Mucosa of descending colon (tissue), 3 donors: ENCODE data around the gene UBQLN1. TPM values are rescaled to one million over a fixed set of nuclear protein-coding genes. Genes with fewer than 3 reads are reported as not detected.

ENCODE experiments used
- ATAC-seq: fragments of 200-7000 bp; cut with Tn5 transposase; one replicate; pipeline ENCODE4 v1.9.1; 2020; ENCODE audit warnings: mild to moderate bottlenecking, moderate library complexity
- DNase-seq, 3 donors: peaks; one replicate each; pipeline ENCODE4 v3.0.0-alpha.2; 2020
- H3K36me3 ChIP-seq: fragments of 200-600 bp; one replicate; pipeline ENCODE4 v1.8.0; 2021; ENCODE audit warnings: low read depth, mild to moderate bottlenecking
- H3K4me1 ChIP-seq: fragments of 200-600 bp; one replicate; pipeline ENCODE4 v1.8.0; 2021; ENCODE audit warnings: low read depth, mild to moderate bottlenecking
- H3K4me3 ChIP-seq: fragments of 200-600 bp; one replicate; pipeline ENCODE4 v1.8.0; 2021; ENCODE audit warnings: mild to moderate bottlenecking
- H3K9me3 ChIP-seq: fragments of 200-600 bp; one replicate; pipeline ENCODE4 v1.8.0; 2021; ENCODE audit warnings: mild to moderate bottlenecking
- intact Hi-C, 2 donors: fragments of 100-400 bp; cut with DNase I in 1 of 2; cut with micrococcal nuclease in 1 of 2; formaldehyde crosslinking; loops; one replicate each; pipeline versions ENCODE4 v1.11.0 to v1.11.1; 2022; cut with DNase I, micrococcal nuclease
- total RNA-seq, 3 donors: library from RNA; stranded (reverse); fragmentation: NEBNext Ultra II Directional in 2 of 3; extraction: Animal tissue kit (Norgen Biotek cat#: 25700) in 2 of 3; gene quantifications; one replicate each; pipeline versions ENCODE4 v1.2.1 to v1.2.4, GENCODE V29; 2021 to 2023
- TF ChIP-seq, protein P1 (sequence below): fragments of 200-600 bp; IDR thresholded peaks from one replicate; pipeline ENCODE4 v1.8.0; 2022; ENCODE audit warnings: antibody characterized with exemption, mild to moderate bottlenecking
- donor health status: DM: no; HTN: no; CAD: no; lungs with moderate emphysema.
- donor health status: DM: no; HTN: no; CAD: no.
- donor health status: DM: no; HTN: yes; CAD: no.

The UBQLN1 gene
- total RNA-seq, 3 donors from 2014 or later, result 74.3 to 100.0 (median 80.6) TPM

DNA sequence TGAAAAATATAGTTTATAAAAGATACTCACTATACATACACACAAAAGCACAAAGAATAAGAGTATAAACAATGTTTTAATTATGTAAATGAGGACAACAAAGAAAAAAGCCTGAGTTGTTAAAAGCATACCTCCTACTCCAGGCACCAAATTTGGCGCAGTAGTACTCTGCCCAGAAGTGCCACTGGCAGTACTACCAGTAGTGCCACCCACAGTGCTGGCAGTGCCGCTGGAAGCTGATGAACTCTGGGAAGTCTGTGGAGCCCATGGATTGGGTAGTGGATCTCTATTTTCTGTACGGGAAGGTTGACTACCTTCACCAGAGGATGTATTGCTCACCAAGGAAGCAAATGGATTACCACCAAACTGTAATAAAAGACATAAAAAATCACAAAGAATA is 30.2 kb downstream of the UBQLN1 start:
- Histone ChIP-seq H3K4me1 (peaks cover 4% of the 10 kb centered on the region), H3K36me3 (no peaks in the 10 kb centered on the region), H3K4me3 (no peak overlapping the region), H3K9me3 (no peaks in the 10 kb centered on the region)
- DNase-seq, result no peak
- ATAC-seq, result no peak
- TF ChIP-seq, protein P1, sequence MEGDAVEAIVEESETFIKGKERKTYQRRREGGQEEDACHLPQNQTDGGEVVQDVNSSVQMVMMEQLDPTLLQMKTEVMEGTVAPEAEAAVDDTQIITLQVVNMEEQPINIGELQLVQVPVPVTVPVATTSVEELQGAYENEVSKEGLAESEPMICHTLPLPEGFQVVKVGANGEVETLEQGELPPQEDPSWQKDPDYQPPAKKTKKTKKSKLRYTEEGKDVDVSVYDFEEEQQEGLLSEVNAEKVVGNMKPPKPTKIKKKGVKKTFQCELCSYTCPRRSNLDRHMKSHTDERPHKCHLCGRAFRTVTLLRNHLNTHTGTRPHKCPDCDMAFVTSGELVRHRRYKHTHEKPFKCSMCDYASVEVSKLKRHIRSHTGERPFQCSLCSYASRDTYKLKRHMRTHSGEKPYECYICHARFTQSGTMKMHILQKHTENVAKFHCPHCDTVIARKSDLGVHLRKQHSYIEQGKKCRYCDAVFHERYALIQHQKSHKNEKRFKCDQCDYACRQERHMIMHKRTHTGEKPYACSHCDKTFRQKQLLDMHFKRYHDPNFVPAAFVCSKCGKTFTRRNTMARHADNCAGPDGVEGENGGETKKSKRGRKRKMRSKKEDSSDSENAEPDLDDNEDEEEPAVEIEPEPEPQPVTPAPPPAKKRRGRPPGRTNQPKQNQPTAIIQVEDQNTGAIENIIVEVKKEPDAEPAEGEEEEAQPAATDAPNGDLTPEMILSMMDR, result no peak
- intact Hi-C loops, result no loop called here

DNA sequence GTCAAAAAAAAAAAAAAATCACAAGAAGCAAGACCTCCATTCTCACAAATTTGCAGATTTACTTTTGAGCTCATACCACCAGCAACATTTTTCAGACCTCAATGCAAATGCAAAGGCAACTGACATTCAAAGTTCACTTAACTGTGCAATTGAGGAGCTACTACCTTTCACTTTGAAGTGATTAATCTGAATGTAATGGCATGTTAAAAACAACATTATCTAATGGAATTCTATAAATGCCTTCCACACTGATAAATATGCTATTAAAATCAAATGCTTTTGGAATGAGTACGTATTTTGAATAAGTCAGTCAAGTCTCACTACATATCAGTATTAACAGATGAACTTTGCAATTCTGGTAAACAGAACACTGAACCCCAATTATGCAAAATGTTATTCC is 32.3 kb downstream of the UBQLN1 start:
- no peak overlapping the region for H3K4me3 ChIP-seq
- H3K36me3 ChIP-seq, result no peaks in the 10 kb centered on the region
- no peak for DNase-seq
- no peak for ATAC-seq
- TF ChIP-seq, protein P1, result no peak
- H3K9me3 ChIP-seq, result no peaks in the 10 kb centered on the region
- no peaks in the 10 kb centered on the region for H3K4me1 ChIP-seq
- intact Hi-C loops, result no loop called here

GRCh38 chr9:83671451-83671850 is 36.3 kb downstream of the UBQLN1 start:
- ATAC-seq (no peak), DNase-seq (no peak)
- intact Hi-C loops, result no loop called here
- H3K36me3 ChIP-seq, result no peaks in the 10 kb centered on the region
- TF ChIP-seq, protein P1, result no peak
- H3K4me3 ChIP-seq, result no peak overlapping the region
- H3K9me3 ChIP-seq, result no peaks in the 10 kb centered on the region
- H3K4me1 ChIP-seq, result no peaks in the 10 kb centered on the region

GRCh38 chr9:83670381-83670780 is 37.4 kb downstream of the UBQLN1 start:
- DNase-seq (no peak), ATAC-seq (no peak)
- H3K4me1 ChIP-seq, result no peaks in the 10 kb centered on the region
- H3K9me3 ChIP-seq, result no peaks in the 10 kb centered on the region
- H3K36me3 ChIP-seq, result no peaks in the 10 kb centered on the region
- H3K4me3 ChIP-seq, result no peak overlapping the region
- TF ChIP-seq, protein P1, result no peak
- intact Hi-C loops, result no loop called here

- Histone ChIP-seq H3K4me1 (no peaks in the 10 kb centered on the region), H3K4me3 (no peak overlapping the region), H3K9me3 (no peaks in the 10 kb centered on the region), H3K36me3 (no peaks in the 10 kb centered on the region)
- no peak for ATAC-seq
- TF ChIP-seq, protein P1, result no peak
- no peak for DNase-seq
- intact Hi-C loops, result no loop called here
Observed at GRCh38 chr9:83669067-83669466, 38.7 kb downstream of the UBQLN1 start.

- Histone ChIP-seq H3K4me3 (no peak overlapping the region), H3K9me3 (no peaks in the 10 kb centered on the region), H3K4me1 (no peaks in the 10 kb centered on the region), H3K36me3 (no peaks in the 10 kb centered on the region)
- TF ChIP-seq, protein P1, result no peak
- ATAC-seq (peak; percentile 80), DNase-seq (no peak)
- intact Hi-C loops, result no loop called here
Observed at GRCh38 chr9:83665580-83666200, 42.1 kb downstream of the UBQLN1 start.
